Astrocyte (in vitro differentiated cells and primary cell): ENCODE results near the gene SUMO3.

Experiments
- EZH2 ChIP-seq: IDR thresholded peaks from 2 replicates; pipeline ENCODE4 v1.6.1; 2012; ENCODE audit warnings: mild to moderate bottlenecking, low read length, inconsistent platforms; ENCODE audit not compliant: insufficient read depth
- TF ChIP-seq, protein P1 (sequence below): IDR thresholded peaks from 2 replicates; pipeline ENCODE4 v1.5.1; 2011; ENCODE audit warnings: low read depth, mild to moderate bottlenecking, inconsistent platforms, low read length, moderate library complexity; ENCODE audit not compliant: insufficient read depth

DNA sequence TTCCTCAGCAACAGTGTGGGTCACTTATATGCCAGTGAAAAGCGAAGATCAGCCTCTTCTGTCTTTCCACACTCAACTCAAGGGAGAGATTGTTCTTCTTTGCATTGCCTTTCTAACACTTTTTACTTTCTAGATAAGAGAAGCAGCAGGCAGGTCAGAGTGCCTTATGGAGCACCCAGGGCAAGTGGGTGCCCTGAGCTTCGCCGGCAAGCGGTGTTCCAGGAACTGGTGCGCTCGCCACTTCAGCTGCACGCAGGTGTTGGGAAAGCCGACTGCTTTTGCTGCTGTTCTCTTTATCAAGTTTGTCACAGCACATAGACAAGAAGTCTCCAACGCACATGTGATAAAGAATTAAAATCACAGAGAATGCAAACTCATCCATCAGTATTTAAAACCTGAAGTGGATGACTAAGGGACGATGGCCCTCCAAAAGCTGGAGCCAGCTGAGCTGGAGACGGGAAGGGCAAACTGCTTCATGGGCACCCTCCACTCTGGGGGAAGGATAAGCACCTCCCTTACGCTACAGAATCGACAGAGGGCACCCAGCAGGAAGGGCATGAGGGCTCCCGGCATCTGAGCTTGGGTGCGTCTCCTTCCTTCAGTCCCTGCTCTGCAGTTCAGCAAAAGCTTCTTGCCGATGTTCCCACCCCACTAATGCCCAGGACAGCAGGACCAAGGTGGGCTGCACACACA lies 36.9 kb downstream of the SUMO3 start:
- no peak for TF ChIP-seq EZH2
- TF ChIP-seq, protein P1, sequence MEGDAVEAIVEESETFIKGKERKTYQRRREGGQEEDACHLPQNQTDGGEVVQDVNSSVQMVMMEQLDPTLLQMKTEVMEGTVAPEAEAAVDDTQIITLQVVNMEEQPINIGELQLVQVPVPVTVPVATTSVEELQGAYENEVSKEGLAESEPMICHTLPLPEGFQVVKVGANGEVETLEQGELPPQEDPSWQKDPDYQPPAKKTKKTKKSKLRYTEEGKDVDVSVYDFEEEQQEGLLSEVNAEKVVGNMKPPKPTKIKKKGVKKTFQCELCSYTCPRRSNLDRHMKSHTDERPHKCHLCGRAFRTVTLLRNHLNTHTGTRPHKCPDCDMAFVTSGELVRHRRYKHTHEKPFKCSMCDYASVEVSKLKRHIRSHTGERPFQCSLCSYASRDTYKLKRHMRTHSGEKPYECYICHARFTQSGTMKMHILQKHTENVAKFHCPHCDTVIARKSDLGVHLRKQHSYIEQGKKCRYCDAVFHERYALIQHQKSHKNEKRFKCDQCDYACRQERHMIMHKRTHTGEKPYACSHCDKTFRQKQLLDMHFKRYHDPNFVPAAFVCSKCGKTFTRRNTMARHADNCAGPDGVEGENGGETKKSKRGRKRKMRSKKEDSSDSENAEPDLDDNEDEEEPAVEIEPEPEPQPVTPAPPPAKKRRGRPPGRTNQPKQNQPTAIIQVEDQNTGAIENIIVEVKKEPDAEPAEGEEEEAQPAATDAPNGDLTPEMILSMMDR: no peak
